MCF 10A (cell line): ENCODE results near the gene TBL1XR1. TPM values are rescaled to one million over a fixed set of nuclear protein-coding genes. Genes with fewer than 3 reads are reported as not detected.

ENCODE experiments used
- BruUV-seq: library from RNA; stranded (reverse); fragments of 400-500 nt; replicated peaks from 2 replicates; lab custom pipeline; 2021; lab: Mats Ljungman, UMichigan
- CTCF ChIA-PET: fragments of 300-600 bp; sonication (Branson Sonifier 250); formaldehyde crosslinking; extraction: SDS; loops from one replicate; lab custom pipeline; 2021; ENCODE audit warnings: antibody characterized with exemption, inconsistent platforms; lab: Yijun Ruan, JAX
- POLR2A ChIA-PET: fragments of 300-600, 350-650 bp; sonication (Branson Sonifier 250); formaldehyde crosslinking; extraction: SDS; loops from one replicate; lab custom pipeline; 2020; ENCODE audit warnings: antibody characterized with exemption, inconsistent platforms; lab: Yijun Ruan, JAX
- DNase-seq: peaks from one replicate; pipeline ENCODE4 v3.0.0-alpha.2; 2018; ENCODE audit not compliant: unreplicated experiment
- H3K27ac Mint-ChIP-seq: one replicate; pipeline ENCODE4 v1.8.0; 2022; ENCODE audit warnings: mild to moderate bottlenecking, low read depth, mixed read lengths; ENCODE audit not compliant: unreplicated experiment
- H3K27me3 Mint-ChIP-seq: one replicate; pipeline ENCODE4 v1.8.0; 2022; ENCODE audit warnings: mixed read lengths; ENCODE audit not compliant: insufficient read depth, unreplicated experiment
- H3K36me3 Mint-ChIP-seq: one replicate; pipeline ENCODE4 v1.8.0; 2022; ENCODE audit warnings: mild to moderate bottlenecking, moderate library complexity, mixed read lengths; ENCODE audit not compliant: insufficient read depth, unreplicated experiment
- H3K4me1 Mint-ChIP-seq: one replicate; pipeline ENCODE4 v1.8.0; 2022; ENCODE audit warnings: mixed read lengths; ENCODE audit not compliant: insufficient read depth, unreplicated experiment
- H3K4me3 Mint-ChIP-seq: one replicate; pipeline ENCODE4 v1.8.0; 2022; ENCODE audit warnings: mild to moderate bottlenecking, moderate library complexity, mixed read lengths; ENCODE audit not compliant: unreplicated experiment
- H3K9me3 Mint-ChIP-seq: one replicate; pipeline ENCODE4 v1.8.0; 2022; ENCODE audit warnings: mixed read lengths; ENCODE audit not compliant: unreplicated experiment
- intact Hi-C: fragments of 100-400 bp; cut with micrococcal nuclease; formaldehyde crosslinking; loops from 2 replicates; pipeline ENCODE4 v1.14.1; 2022
- total RNA-seq: library from RNA; stranded (reverse); gene quantifications from 2 replicates; pipeline ENCODE4 v1.2.3, GENCODE V29; 2022
- TF ChIP-seq, protein P1 (sequence below): fragments of 200-600 bp; IDR thresholded peaks from one replicate; pipeline ENCODE4 v1.8.0; 2022; ENCODE audit warnings: antibody characterized with exemption, mild to moderate bottlenecking; ENCODE audit not compliant: unreplicated experiment

The TBL1XR1 gene
- total RNA-seq, 1 experiment from 2014 or later, result 178 TPM

DNA sequence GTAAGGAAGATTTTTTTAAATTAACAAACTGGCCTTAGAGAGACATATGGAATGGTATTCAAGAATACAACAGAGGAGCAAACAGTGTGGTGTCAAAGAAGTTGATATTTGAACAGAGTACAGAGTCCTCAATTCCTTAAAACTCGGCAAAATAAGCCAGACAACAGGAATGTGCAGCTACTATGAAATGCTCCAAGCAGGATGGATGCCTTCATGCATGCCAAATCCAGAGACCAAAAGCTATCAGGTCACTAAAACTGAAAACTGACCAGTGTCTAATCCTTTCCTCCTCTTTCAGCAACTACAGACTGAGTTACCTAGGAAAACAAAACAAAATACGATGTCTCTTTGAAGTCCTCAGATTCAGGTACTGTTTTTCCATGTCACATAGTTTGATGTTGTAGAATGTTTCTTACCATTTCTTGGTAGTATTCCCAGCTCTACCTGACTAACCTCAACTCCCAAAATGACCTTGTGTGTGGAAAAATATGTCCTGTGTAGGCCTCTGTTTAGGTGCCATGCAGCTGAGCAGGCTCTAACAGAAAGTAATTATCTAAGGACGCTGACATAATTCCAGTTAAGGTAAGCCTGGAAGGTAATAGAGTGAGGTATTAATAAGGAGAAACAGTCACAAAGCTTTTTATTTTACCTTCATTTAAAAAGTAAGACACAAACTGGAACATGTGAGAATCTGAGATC is 46.9 kb downstream of the TBL1XR1 start:
- Mint-ChIP-seq H3K27ac (peak overlapping the region; percentile 85), H3K4me1 (peaks cover 28% of the 10 kb centered on the region)

DNA sequence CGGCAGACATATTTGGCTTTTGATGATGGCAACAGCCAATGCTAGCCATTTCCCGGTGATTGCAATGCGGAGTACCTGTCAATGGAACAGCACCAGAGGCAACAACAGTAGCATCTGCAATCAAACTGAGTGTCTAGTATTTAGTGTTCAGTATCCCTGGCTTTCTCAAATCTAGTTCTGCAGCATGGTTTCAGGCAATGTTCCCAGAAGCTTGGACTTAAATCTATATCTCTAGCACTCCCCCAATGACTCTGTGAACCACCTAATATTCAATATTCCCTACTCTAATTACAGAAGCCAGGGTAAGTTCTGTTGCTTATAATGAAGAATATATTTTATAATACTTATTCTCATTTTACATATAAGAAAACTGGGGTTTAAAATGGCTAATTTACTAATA is 48.2 kb downstream of the TBL1XR1 start:
- no peak overlapping the region for H3K4me3 Mint-ChIP-seq
- no peak overlapping the region for H3K27ac Mint-ChIP-seq
- ChIA-PET CTCF (interaction anchor here (1.0 kb wide), 1 partner anchor 1179 kb away, joined by 3 read pairs; no protein-coding TSS in a partner anchor), POLR2A (interaction anchor here (1.3 kb wide), 1 partner anchor 46 kb away, joined by 3 read pairs; no protein-coding TSS in a partner anchor)
- no peaks in the 10 kb centered on the region for H3K27me3 Mint-ChIP-seq
- TF ChIP-seq, protein P1, sequence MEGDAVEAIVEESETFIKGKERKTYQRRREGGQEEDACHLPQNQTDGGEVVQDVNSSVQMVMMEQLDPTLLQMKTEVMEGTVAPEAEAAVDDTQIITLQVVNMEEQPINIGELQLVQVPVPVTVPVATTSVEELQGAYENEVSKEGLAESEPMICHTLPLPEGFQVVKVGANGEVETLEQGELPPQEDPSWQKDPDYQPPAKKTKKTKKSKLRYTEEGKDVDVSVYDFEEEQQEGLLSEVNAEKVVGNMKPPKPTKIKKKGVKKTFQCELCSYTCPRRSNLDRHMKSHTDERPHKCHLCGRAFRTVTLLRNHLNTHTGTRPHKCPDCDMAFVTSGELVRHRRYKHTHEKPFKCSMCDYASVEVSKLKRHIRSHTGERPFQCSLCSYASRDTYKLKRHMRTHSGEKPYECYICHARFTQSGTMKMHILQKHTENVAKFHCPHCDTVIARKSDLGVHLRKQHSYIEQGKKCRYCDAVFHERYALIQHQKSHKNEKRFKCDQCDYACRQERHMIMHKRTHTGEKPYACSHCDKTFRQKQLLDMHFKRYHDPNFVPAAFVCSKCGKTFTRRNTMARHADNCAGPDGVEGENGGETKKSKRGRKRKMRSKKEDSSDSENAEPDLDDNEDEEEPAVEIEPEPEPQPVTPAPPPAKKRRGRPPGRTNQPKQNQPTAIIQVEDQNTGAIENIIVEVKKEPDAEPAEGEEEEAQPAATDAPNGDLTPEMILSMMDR, result no peak
- H3K36me3 Mint-ChIP-seq, result peaks cover 3% of the 10 kb centered on the region
- peaks cover 24% of the 10 kb centered on the region for H3K4me1 Mint-ChIP-seq
- no peaks in the 10 kb centered on the region for H3K9me3 Mint-ChIP-seq
- intact Hi-C loops, result no loop called here
- BruUV-seq, result no TSS peak
- no peak for DNase-seq

More for the DNA sequence above, 46.9 kb downstream of the TBL1XR1 start:
- TF ChIP-seq, protein P1, result no peak
- no peaks in the 10 kb centered on the region for H3K9me3 Mint-ChIP-seq
- intact Hi-C loops, result no loop called here
- H3K4me3 Mint-ChIP-seq, result peak overlapping the region; percentile 40
- no peaks in the 10 kb centered on the region for H3K36me3 Mint-ChIP-seq
- BruUV-seq, result no TSS peak
- DNase-seq, result no peak
- no peaks in the 10 kb centered on the region for H3K27me3 Mint-ChIP-seq
- ChIA-PET CTCF (interaction anchor here (0.6 to 0.9 kb wide), 2 partner anchors 10 to 19 kb away, joined by 3 to 4 read pairs; no protein-coding TSS in a partner anchor), POLR2A (interaction anchor here (0.6 to 1.8 kb wide), 13 partner anchors 10 to 1228 kb away, joined by 3 to 10 read pairs (median 4); no protein-coding TSS in a partner anchor)

DNA sequence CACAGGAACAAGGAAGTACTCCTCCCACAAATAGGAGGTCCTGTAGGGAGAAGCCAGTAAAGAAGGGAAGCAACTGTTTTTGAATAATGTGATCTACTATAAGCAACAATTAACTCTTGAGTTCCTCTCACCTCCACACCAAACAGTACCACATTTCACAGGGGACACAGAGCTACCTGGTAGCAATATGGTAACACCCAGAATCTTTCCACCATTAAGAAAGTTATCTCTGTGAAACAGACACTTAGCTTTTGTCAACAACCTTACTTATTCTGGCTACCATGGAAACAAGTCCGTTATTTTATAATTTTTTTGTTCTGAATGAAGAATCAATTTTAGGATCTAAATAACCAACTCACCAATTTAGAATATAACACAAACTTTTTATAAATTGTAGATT is 49.5 kb downstream of the TBL1XR1 start:
- Mint-ChIP-seq H3K27ac (no peak overlapping the region), H3K27me3 (no peaks in the 10 kb centered on the region), H3K9me3 (no peaks in the 10 kb centered on the region), H3K4me3 (no peak overlapping the region), H3K36me3 (peaks cover 8% of the 10 kb centered on the region), H3K4me1 (peaks cover 31% of the 10 kb centered on the region)
- no TSS peak for BruUV-seq
- ChIA-PET CTCF (interaction anchor here (0.6 to 0.7 kb wide), 2 partner anchors 12 to 20 kb away, joined by 3 read pairs; no protein-coding TSS in a partner anchor), POLR2A (no interaction called here)
- no peak for DNase-seq
- TF ChIP-seq, protein P1, result no peak
- intact Hi-C loops, result no loop called here

DNA sequence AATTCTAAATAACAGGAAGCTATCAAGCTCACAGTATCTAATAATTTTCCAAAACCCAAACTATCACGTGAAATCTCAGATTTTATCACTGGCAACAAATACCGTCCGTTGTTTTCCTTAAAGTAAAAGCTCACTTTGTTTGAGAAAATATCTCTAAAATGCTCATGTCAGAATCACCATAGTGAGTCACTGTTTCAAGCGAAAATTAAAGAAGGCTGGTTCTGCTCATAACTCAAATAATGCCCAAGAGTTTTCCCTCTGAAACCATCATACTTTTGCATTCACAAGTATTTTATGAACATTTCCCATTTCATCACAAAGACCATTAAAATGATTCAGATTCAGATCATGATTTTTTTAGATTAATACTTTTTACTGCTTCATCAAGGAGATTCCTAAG is 50.6 kb downstream of the TBL1XR1 start:
- Mint-ChIP-seq H3K4me1 (peaks cover 31% of the 10 kb centered on the region), H3K27me3 (no peaks in the 10 kb centered on the region), H3K27ac (no peak overlapping the region), H3K9me3 (no peaks in the 10 kb centered on the region), H3K4me3 (no peak overlapping the region), H3K36me3 (peaks cover 8% of the 10 kb centered on the region)
- intact Hi-C loops, result no loop called here
- no TSS peak for BruUV-seq
- TF ChIP-seq, protein P1, result no peak
- DNase-seq, result no peak
- ChIA-PET POLR2A (interaction anchor here (0.6 to 0.7 kb wide), 2 partner anchors 220 to 558 kb away, joined by 4 read pairs; no protein-coding TSS in a partner anchor), CTCF (interaction anchor here (0.8 to 2.1 kb wide), 2 partner anchors 96 to 184 kb away, joined by 4 to 5 read pairs; no protein-coding TSS in a partner anchor)
